ENCODE measurements around the gene GRIK2. TPM values are rescaled to one million over a fixed set of nuclear protein-coding genes. Genes with fewer than 3 reads are reported as not detected.

The GRIK2 gene
- 0.26 and 0.30 TPM in 2 replicates for polyA plus RNA-seq (2012; rRNA removed)
- 0.28 and 0.54 TPM in 2 replicates for polyA plus RNA-seq (2012; cell fraction: cytosol; rRNA removed)
- polyA plus RNA-seq (2012; cell fraction: nucleus; rRNA removed) = 0.45 and 0.75 TPM in 2 replicates

DNA sequence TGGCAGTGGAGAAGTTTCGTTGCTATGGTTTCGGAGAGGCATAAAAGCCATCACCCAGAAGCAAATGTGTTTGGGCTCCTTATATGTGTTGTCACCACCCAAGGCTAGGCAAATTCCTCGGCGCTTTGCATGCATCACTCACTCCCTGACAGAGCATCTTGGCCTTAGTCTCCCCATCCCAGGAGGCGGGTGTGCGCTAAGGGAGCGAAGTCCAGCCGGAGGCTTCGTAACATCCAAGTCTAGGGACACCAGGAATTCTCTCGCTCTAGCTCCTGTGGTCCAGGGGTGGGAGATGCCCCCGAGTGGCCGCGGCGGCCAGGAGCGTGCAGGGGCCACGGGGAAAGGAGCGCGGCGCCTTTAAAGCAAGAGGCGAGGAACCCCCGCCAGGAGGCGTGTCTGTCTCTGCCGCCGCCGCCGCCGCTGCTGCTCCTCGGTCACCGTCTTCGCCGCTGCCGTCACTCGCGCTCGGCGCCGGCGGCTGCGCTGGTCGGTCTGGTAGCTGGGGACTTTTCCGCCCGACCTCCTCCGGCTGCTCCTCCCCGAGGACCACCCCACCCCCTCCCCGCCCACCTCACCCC lies at the start of gene GRIK2:
GRIK2 (plus strand) TSS at position 458 of the 578 bp plus-strand sequence.
- no peaks in the 10 kb centered on the region for H3K79me2 ChIP-seq (ENCODE audit: insufficient read depth)
- ChIA-PET POLR2A (no interaction called here), CTCF (interaction anchor here (0.7 to 5.5 kb wide), 6 partner anchors 19 to 1730 kb away, joined by 3 to 40 read pairs (median 4); no protein-coding TSS in a partner anchor)
- no peaks in the 10 kb centered on the region for H3K9me3 ChIP-seq
- no peaks in the 10 kb centered on the region for H4K20me1 ChIP-seq (ENCODE audit: insufficient read depth)
- peaks cover 0 to 9% of the 10 kb centered on the region in 2 experiments; a peak in 2 of 4 replicates for H3K4me1 ChIP-seq (ENCODE audit: control insufficient read depth in 1 of 2, insufficient read depth in 2 of 2, low read depth in 1 of 2, low read length in 1 of 2)
- no peak within 1 kb of the TSS; a peak in 1 of 4 replicates for H3K27ac ChIP-seq (ENCODE audit: low read depth in 2 of 2, low read length in 1 of 2)
- peak within 1 kb of the TSS; percentile 75; the same call in 1 of the 2 replicates for H2AFZ ChIP-seq (ENCODE audit: low read depth)
- no peaks in the 10 kb centered on the region for H3F3A ChIP-seq (replicated peaks; ENCODE audit: insufficient read depth)
- H3K36me3 ChIP-seq (replicated peaks in 1 of 2; ENCODE audit: control insufficient read depth in 1 of 2, insufficient read depth in 2 of 2, low read length in 1 of 2) = no peaks in the 10 kb centered on the region
- peak; percentile 81 for DNase-seq
- H3K9ac ChIP-seq = no peak within 1 kb of the TSS
- peaks cover 25% of the 10 kb centered on the region for H3K27me3 ChIP-seq (ENCODE audit: insufficient read depth)
- H3K4me2 ChIP-seq = peak within 1 kb of the TSS; percentile 83
- 1% methylated on average over 20 of the region's 45 CpGs for WGBS (ENCODE audit: low lambda C conversion rate)
- H3K9me2 ChIP-seq = no peaks in the 10 kb centered on the region
- peak within 1 kb of the TSS; percentile 53 to 57 for H3K4me3 ChIP-seq (ENCODE audit: low read depth in 2 of 2, low read length in 1 of 2)
- TF ChIP-seq, protein P1, sequence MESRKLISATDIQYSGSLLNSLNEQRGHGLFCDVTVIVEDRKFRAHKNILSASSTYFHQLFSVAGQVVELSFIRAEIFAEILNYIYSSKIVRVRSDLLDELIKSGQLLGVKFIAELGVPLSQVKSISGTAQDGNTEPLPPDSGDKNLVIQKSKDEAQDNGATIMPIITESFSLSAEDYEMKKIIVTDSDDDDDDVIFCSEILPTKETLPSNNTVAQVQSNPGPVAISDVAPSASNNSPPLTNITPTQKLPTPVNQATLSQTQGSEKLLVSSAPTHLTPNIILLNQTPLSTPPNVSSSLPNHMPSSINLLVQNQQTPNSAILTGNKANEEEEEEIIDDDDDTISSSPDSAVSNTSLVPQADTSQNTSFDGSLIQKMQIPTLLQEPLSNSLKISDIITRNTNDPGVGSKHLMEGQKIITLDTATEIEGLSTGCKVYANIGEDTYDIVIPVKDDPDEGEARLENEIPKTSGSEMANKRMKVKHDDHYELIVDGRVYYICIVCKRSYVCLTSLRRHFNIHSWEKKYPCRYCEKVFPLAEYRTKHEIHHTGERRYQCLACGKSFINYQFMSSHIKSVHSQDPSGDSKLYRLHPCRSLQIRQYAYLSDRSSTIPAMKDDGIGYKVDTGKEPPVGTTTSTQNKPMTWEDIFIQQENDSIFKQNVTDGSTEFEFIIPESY (IDR thresholded peaks at IDR 0.05; ENCODE audit: borderline replicate concordance, low read depth) = no peak
- no peak for TF ChIP-seq NFIC (IDR thresholded peaks at IDR 0.05; ENCODE audit: borderline replicate concordance)
- no peak for TF ChIP-seq POLR2AphosphoS5 (IDR thresholded peaks at IDR 0.05; ENCODE audit: low read depth, low read length)
- no peak for TF ChIP-seq FOXJ3 (CRISPR knock-in tag; IDR thresholded peaks at IDR 0.05)
- TF ChIP-seq TEAD4 (IDR thresholded peaks at IDR 0.05; ENCODE audit: borderline replicate concordance, insufficient read depth) = no peak
- TF ChIP-seq EP300 (IDR thresholded peaks at IDR 0.05; ENCODE audit: borderline replicate concordance in 1 of 2, low read depth in 1 of 2, low read length in 1 of 2) = no peak
- no peak for TF ChIP-seq CHD2 (IDR thresholded peaks at IDR 0.05; ENCODE audit: low read length, partially characterized antibody)
- TF ChIP-seq FOXM1 (IDR thresholded peaks at IDR 0.05; ENCODE audit: low read depth) = no peak
- TF ChIP-seq, protein P2, sequence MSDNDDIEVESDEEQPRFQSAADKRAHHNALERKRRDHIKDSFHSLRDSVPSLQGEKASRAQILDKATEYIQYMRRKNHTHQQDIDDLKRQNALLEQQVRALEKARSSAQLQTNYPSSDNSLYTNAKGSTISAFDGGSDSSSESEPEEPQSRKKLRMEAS (IDR thresholded peaks at IDR 0.05; ENCODE audit: low read depth) = no peak
- peak; percentile 45 for TF ChIP-seq RAD21 (IDR thresholded peaks at IDR 0.05; ENCODE audit: low read length)
- TF ChIP-seq JUND (IDR thresholded peaks at IDR 0.05) = no peak
- TF ChIP-seq YY1 (IDR thresholded peaks at IDR 0.05; ENCODE audit: low read depth) = no peak
- no peak for TF ChIP-seq TAF1 (IDR thresholded peaks at IDR 0.05; ENCODE audit: borderline replicate concordance, low read depth, low read length)
- TF ChIP-seq, protein P3, sequence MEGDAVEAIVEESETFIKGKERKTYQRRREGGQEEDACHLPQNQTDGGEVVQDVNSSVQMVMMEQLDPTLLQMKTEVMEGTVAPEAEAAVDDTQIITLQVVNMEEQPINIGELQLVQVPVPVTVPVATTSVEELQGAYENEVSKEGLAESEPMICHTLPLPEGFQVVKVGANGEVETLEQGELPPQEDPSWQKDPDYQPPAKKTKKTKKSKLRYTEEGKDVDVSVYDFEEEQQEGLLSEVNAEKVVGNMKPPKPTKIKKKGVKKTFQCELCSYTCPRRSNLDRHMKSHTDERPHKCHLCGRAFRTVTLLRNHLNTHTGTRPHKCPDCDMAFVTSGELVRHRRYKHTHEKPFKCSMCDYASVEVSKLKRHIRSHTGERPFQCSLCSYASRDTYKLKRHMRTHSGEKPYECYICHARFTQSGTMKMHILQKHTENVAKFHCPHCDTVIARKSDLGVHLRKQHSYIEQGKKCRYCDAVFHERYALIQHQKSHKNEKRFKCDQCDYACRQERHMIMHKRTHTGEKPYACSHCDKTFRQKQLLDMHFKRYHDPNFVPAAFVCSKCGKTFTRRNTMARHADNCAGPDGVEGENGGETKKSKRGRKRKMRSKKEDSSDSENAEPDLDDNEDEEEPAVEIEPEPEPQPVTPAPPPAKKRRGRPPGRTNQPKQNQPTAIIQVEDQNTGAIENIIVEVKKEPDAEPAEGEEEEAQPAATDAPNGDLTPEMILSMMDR (IDR thresholded peaks at IDR 0.05) = peak; percentile 45; the same call in 1 of the 2 replicates
- no peak for TF ChIP-seq RCOR1 (IDR thresholded peaks at IDR 0.05; ENCODE audit: low read length)
- TF ChIP-seq, protein P4, sequence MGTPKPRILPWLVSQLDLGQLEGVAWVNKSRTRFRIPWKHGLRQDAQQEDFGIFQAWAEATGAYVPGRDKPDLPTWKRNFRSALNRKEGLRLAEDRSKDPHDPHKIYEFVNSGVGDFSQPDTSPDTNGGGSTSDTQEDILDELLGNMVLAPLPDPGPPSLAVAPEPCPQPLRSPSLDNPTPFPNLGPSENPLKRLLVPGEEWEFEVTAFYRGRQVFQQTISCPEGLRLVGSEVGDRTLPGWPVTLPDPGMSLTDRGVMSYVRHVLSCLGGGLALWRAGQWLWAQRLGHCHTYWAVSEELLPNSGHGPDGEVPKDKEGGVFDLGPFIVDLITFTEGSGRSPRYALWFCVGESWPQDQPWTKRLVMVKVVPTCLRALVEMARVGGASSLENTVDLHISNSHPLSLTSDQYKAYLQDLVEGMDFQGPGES (IDR thresholded peaks at IDR 0.05; ENCODE audit: low read depth, low read length) = no peak
- TF ChIP-seq TCF12 (IDR thresholded peaks at IDR 0.05) = no peak
- TF ChIP-seq RFX5 (IDR thresholded peaks at IDR 0.05; ENCODE audit: low read length) = no peak
- peak; percentile 11; the same call in 1 of the 2 replicates for TF ChIP-seq SMC3 (IDR thresholded peaks at IDR 0.05; ENCODE audit: low read depth, low read length)
- TF ChIP-seq SIN3A (IDR thresholded peaks at IDR 0.05; ENCODE audit: borderline replicate concordance, low read depth, low read length) = no peak
- TF ChIP-seq NRF1 (IDR thresholded peaks at IDR 0.05; ENCODE audit: low read depth, low read length) = no peak
- TF ChIP-seq GABPA (IDR thresholded peaks at IDR 0.05; ENCODE audit: low read depth) = no peak
- no peak for TF ChIP-seq RXRA (IDR thresholded peaks at IDR 0.05; ENCODE audit: borderline replicate concordance, low read depth)
- TF ChIP-seq EZH2phosphoT487 (IDR thresholded peaks at IDR 0.05; ENCODE audit: borderline replicate concordance, low read depth) = no peak
- no peak for TF ChIP-seq GATA2 (CRISPR knock-in tag; IDR thresholded peaks at IDR 0.05)
- TF ChIP-seq MXI1 (IDR thresholded peaks at IDR 0.05; ENCODE audit: low read depth, low read length) = peak; percentile 33; the same call in 1 of the 2 replicates
- TF ChIP-seq, protein P5, sequence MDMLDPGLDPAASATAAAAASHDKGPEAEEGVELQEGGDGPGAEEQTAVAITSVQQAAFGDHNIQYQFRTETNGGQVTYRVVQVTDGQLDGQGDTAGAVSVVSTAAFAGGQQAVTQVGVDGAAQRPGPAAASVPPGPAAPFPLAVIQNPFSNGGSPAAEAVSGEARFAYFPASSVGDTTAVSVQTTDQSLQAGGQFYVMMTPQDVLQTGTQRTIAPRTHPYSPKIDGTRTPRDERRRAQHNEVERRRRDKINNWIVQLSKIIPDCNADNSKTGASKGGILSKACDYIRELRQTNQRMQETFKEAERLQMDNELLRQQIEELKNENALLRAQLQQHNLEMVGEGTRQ (IDR thresholded peaks at IDR 0.05; ENCODE audit: borderline replicate concordance, low read depth, low read length) = no peak
